HG02678 (cell line): ENCODE measurements around the gene CST1.
"Not testable (repeated sequence)": the region's sequence is repeated elsewhere in the genome, so short reads cannot be mapped to it uniquely, and the experiment has no call there.

Experiments used
- ATAC-seq: cut with Tn5 transposase; IDR thresholded peaks from one replicate; pipeline ENCODE4 v1.9.1; 2021; ENCODE audit warnings: mild to moderate bottlenecking, moderate library complexity; ENCODE audit not compliant: unreplicated experiment

The CST1 gene, protein sequence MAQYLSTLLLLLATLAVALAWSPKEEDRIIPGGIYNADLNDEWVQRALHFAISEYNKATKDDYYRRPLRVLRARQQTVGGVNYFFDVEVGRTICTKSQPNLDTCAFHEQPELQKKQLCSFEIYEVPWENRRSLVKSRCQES

DNA sequence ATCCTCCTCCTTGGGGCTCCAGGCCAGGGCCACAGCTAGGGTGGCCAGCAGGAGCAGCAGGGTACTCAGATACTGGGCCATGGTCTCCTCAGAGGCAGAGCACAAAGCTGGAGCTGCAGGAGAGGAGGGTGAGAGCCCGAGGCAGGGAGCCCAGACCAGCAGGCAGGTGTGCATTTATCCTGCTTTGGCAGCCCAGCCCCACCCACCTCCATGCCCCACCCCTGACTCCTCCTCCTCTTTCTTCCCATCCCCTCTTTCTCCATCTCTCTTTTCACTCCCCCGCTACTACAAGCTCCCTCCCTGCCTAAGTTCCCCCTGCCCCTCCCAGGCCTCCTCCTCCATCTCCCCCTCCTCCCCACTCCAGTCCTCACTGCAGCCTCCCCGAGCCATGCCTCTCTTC, at the start of gene CST1:
Gene CST1, minus strand, starts transcription at position 150 of the 400 bp plus-strand sequence. Its CDS starts 69 bp downstream, at position 81.
- not testable (repeated sequence) for ATAC-seq

DNA sequence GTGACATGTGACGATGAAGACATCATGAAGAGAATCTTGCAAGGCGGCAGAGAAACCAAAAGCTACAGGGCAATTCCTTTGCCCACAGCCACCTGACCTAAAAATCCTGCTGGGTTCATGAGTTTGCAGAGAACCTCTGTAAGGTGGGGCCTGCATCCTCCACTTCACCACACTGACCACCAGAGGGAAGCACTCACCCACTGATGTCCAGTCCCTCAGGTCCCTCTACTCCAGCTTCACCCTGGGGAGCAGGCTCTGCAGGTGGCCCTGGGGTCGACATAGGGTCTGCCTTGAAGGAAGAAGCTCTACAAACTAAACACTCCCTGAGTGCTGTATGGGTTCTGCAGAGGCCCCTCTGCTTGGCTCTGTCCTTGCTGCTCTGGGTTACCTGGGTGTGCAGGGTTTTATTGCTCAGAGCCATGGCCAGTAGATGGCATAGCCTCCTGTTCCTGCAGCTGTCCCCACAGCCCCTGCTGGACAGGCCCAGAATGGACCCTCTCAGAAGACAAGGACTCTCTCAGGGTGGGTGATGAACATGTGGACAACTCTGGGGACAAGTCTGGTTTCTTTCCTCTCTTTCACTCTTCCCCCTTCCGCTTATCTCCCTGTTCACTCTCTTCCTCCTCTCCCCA, 48.6 kb upstream of the CST1 start:
- ATAC-seq: peak; percentile 85

GRCh38 chr20:23795526-23795925, 44.8 kb upstream of the CST1 start:
- ATAC-seq: no peak

DNA sequence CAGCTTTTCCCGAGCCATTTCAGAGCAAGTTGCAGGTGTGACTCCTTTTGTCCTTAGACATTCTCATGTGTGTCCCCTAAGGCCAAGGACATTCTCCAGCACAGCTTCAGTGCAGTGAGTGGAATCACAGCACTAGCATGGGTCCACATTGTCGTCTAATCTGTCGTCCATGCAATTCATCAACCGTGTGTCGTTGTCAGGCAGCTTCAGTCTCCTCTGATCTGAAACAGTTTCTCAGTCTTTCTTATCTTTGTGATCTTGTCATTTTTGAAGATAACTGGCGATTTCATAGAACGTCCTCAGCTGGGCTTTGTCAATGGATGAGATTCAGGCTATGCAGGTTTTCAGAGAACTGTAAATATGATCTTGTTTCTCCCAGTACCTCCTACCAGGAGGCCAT, 44.1 kb upstream of the CST1 start:
- ATAC-seq: no peak

DNA sequence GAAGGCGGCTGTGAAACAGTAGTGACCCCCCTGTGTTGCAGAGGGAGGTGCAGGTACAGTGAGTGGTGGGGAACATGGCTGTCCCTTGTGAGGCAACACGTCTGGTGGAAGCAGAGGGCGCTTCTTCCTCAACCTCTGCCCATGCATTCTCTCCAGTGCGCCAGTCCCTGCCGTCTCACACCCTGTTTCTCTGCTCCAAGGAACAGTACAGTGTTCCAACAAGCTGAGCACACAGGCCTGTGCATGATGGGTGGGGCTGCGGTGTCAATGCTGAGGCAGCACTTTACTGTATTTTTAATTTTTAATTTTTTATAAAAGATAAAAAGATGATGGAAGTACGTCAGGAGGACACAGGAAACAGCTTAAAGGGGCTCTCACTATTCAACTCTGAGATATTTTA, 43.3 kb upstream of the CST1 start:
- no peak for ATAC-seq

DNA sequence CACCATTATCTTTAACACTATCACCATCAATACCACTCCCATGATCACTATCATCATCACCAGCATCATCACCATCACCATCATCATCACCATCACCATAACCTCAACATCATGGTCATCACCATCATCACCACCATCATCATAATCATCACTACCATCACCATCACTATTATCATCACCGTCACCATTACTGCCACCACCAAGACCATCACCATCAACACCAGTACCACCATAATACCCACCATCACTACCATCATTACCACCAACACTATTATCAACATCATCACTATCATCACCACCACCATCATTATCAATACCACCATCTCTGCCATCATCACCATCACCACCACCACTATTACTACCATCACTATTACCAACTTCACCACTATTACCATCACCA, 32.7 kb upstream of the CST1 start:
- ATAC-seq: no peak

DNA sequence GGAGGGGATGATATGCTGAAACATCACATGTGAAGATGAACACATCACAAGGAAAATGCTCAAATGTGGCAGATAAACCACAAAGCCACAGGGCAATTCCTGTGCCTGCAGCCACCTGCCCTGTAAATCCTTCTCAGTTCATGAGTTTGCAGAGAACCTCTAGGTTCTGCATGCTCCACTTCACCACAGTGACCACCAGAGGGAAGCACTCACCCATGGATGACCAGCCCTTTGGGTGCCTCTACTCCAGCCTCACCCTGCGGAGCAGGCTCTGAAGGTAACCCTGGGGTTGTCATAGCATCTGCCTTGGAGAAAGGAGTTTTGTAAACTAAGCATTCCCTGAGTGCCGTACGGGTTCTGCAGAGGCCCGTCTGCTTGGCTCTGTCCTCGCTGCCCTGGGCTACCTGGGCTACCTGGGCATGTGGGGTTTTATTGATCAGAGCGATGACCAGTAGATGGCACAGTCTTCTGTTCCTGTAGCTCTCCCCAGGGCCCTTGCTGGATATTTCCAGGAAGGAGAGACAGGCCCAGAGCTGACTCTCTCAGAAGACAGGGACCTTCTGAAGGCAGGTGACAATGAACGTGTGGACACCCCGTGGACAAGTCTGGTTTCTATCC, 31.7 kb upstream of the CST1 start:
- ATAC-seq: no peak

DNA sequence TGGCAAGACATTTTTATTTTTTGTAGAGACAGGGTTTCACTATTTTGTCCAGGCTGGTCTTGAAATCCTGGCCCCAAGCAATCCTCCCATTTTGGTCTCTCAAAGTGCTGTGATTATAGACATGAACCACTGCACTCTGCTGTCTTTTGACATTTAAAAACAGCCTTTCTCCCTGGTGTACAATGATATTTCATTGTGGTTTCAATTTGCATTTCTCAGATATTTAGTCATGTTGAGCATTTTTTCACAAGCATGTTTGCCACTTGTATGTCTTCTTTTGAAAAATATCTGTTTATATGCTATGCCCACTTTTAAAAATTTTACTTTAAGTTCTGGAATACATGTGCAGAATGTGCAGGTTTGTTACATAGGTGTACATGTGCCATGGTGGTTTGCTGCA, 27.9 kb upstream of the CST1 start:
- not testable (repeated sequence) for ATAC-seq

DNA sequence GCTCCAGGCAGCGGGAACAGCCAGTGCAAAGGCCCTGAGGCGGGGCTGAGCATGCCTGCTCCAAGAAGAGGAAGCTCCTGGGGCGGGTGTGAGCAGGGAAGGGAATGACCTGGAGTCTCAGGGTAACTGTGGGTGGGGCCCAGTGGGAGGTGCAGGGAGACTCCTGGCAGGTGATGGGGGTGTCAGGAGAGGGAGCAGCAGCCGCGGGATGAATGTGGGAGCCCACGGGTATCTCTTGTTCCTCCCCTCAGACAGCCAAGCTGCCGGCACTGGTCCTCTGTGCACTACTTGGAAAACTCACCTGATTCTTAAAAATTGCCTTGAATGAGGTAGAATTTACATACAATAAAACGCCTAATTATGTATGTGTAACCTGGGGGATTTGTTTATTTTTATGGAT, 26.6 kb upstream of the CST1 start:
- ATAC-seq: not testable (repeated sequence)

- no peak for ATAC-seq
Observed at GRCh38 chr20:23776067-23776771, 25.5 kb upstream of the CST1 start.

DNA sequence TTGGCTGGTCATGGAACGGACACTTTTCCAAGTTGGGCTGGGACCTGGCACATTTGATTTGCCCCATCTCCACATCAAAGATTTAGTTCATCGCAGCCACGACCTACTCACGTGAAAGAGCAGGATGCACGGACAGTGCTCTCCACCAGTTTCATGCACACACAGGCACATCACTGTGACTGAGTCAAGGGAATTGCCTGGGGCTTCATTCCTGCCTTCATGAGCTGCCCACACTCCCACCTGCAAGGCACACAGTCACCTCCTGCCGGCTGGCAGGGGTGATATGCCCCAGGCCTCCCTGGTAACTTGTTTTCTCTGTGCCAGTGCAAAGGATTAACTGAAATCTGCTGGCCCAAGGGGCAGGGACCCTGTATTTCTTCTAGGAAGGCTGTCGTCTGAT, 23.3 kb upstream of the CST1 start:
- ATAC-seq: no peak

DNA sequence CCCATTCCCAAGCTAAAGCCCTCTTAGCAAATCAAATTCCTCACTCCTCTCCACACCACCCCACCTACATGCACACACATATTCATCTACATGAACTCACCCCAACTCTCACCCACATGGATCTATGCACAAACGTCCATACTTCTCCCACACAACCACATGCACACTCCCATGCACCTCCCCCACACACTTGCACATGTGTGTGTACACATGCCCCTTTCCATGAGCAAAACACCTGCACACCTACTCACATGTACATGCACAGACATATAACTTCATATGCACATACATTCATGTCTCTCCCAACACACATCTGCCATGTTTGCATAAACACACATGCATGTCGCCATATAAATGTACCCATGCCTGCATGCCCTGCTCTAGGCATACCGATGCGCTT, 22.8 kb upstream of the CST1 start:
- ATAC-seq: no peak

GRCh38 chr20:23773127-23773526, 22.4 kb upstream of the CST1 start:
- no peak for ATAC-seq

DNA sequence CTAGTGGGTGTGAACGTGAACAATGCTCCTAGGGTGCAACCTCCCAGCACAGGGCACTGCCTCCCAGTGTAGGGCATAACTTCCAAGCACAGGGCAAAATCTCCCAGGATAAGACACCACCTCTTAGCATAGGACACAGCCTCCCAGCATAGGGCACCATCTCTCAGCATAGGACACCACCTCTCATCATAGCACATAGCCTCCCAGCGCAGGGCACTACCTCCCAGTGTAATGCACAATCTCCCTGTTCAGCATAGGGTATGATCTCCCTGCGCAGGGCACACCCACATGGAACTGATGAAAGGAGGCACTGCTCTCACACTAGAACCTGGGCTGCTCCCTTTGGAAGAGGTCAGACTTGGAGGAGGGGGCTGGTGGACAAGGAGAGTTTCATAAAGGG, 21.3 kb upstream of the CST1 start:
- no peak for ATAC-seq

GRCh38 chr20:23770384-23770783, 19.6 kb upstream of the CST1 start:
- no peak for ATAC-seq

DNA sequence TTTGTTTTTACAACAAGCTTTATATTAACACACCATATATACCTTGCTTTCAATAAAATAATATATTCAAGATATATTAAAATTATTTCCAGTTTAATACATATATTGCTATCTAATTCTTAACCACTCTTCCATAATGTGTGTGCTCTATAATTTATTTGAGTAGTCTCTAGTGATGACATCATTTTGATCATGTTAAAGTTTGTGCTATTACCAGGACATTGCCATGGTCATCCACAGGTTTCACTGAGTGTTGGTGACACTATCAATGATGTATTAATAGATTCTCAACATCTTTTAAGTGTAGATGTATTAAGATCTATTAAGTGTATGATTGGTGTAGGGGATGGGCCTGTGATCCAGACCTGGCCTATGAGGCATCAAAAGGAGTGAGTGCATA, 17.8 kb upstream of the CST1 start:
- not testable (repeated sequence) for ATAC-seq

DNA sequence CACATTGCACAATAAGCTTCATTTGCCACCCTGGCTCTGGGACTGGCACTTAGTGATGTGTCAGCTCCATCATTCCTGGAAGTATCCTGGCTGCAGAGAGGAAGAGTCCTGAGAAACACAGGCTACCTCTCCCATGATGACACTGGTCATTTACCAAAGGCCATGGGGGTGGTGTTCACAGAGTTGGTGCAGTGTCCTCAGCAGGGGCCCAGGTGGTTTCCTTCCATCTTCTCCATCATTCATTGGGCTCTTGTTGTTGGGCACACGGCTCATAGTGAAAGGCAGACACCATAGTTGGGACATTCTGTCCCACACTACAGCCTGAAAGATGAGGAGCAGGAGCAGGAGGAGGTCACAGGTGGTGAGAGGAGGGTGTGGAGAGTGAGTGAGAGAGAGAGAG, 15.8 kb upstream of the CST1 start:
- no peak for ATAC-seq

- no peak for ATAC-seq
Observed at GRCh38 chr20:23765578-23765977, 14.8 kb upstream of the CST1 start.

DNA sequence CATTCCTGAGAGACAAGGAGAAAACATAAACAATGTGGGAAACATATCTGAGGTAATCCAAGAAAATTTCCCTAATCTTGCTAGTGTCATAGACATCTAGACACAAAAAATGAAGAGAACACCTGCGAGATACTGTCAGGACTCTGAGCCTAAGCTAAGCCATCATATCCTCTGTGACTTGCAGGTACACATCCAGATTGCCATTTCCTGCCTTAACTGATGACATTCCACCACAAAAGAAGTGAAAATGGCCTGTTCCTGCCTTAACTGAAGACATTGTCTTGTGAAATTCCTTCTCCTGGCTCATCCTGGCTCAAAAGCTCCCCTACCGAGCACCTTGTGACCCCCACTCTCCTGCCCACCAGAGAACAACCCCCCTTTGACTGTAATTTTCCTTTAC, 13.9 kb upstream of the CST1 start:
- not testable (repeated sequence) for ATAC-seq

GRCh38 chr20:23763345-23763744, 12.6 kb upstream of the CST1 start:
- no peak for ATAC-seq

GRCh38 chr20:23759306-23759940, 8.7 kb upstream of the CST1 start:
- no peak for ATAC-seq
